Endothelial cell of umbilical vein (primary cell): Measurements from ENCODE around the gene FDX1. TPM values are rescaled to one million over a fixed set of nuclear protein-coding genes. Genes with fewer than 3 reads are reported as not detected.

ENCODE experiments used
- BruUV-seq: library from RNA; stranded (reverse); fragments of 400-500 nt; replicated peaks from 2 replicates; lab custom pipeline; 2021; lab: Mats Ljungman, UMichigan
- CTCF ChIA-PET: fragments of 300-600, 350-600 bp; sonication (Branson Sonifier 250); formaldehyde crosslinking; loops from one replicate; lab custom pipeline; 2021; ENCODE audit warnings: antibody characterized with exemption, inconsistent platforms; lab: Charles Lee
- POLR2A ChIA-PET: fragments of 300-600, 350-600 bp; sonication (Branson Sonifier 250); formaldehyde crosslinking; loops from one replicate; lab custom pipeline; 2021; ENCODE audit warnings: antibody characterized with exemption, inconsistent platforms; lab: Charles Lee
- DNase-seq: peaks from one replicate; pipeline ENCODE4 v3.0.0-alpha.2; 2011; ENCODE audit warnings: low read depth, low spot score
- FAIRE-seq: peaks from 2 replicates; lab custom pipeline; 2011; peaks lifted over from hg19 to GRCh38; lab: Jason Lieb, UNC
- H2AFZ ChIP-seq: 2 replicates; pipeline ENCODE4 v1.6.0; 2012; ENCODE audit warnings: low read depth, low read length, control low read depth, inconsistent platforms
- H3K27ac ChIP-seq: 2 replicates; pipeline ENCODE4 v1.5.1; 2011; ENCODE audit warnings: low read depth, mild to moderate bottlenecking, control low read depth, low read length, moderate library complexity; ENCODE audit not compliant: insufficient read depth
- H3K27me3 ChIP-seq, 2 experiments: 2 replicates each; pipeline versions ENCODE4 v1.6.0 to v1.6.1; 2011; ENCODE audit warnings: low read length in 2 of 2, mixed read lengths in 1 of 2; ENCODE audit not compliant: control insufficient read depth in 2 of 2, insufficient read depth in 2 of 2
- H3K36me3 ChIP-seq, 2 experiments: 2 replicates in 1 of 2; 3 replicates in 1 of 2; pipeline ENCODE4 v1.5.1; 2011; ENCODE audit warnings: low read length in 2 of 2, mild to moderate bottlenecking in 1 of 2, moderate library complexity in 1 of 2; ENCODE audit not compliant: control insufficient read depth in 2 of 2, insufficient read depth in 2 of 2; ENCODE audit errors: extremely low read depth in 1 of 2
- H3K4me1 ChIP-seq: 3 replicates; pipeline ENCODE4 v1.5.1; 2011; ENCODE audit warnings: mild to moderate bottlenecking, low read length; ENCODE audit not compliant: control insufficient read depth, insufficient read depth; ENCODE audit errors: extremely low read depth
- H3K4me2 ChIP-seq: 2 replicates; pipeline ENCODE4 v1.6.1; 2011; ENCODE audit warnings: low read length, control low read depth, mixed read lengths; ENCODE audit not compliant: insufficient read depth
- H3K4me3 ChIP-seq, 3 experiments: fragments of 200-600 bp in 1 of 3; sonication (generic), shearing (Covaris generic) in 1 of 3; replicated peaks in 1 of 3; 2 replicates each; pipeline ENCODE4 v1.5.1; 2011 to 2016; ENCODE audit warnings: control low read depth in 3 of 3, low read length in 3 of 3, mild to moderate bottlenecking in 2 of 3, inconsistent platforms in 1 of 3, low read depth in 1 of 3, moderate library complexity in 1 of 3; ENCODE audit not compliant: insufficient read depth in 1 of 3
- H3K79me2 ChIP-seq: 2 replicates; pipeline ENCODE4 v1.6.0; 2012; ENCODE audit warnings: low read length, inconsistent platforms; ENCODE audit not compliant: control insufficient read depth, insufficient read depth
- H3K9ac ChIP-seq: replicated peaks from 2 replicates; pipeline ENCODE3; 2011; ENCODE audit warnings: low read length, control low read depth; ENCODE audit not compliant: insufficient read depth; ENCODE audit errors: extremely low read depth
- H3K9me1 ChIP-seq: replicated peaks from 3 replicates; pipeline ENCODE4 v1.6.0; 2011; ENCODE audit warnings: mild to moderate bottlenecking, low read length; ENCODE audit not compliant: control insufficient read depth, insufficient read depth; ENCODE audit errors: extremely low read depth
- H3K9me3 ChIP-seq: replicated peaks from 2 replicates; pipeline ENCODE4 v1.5.1; 2012; ENCODE audit warnings: low read length, inconsistent platforms; ENCODE audit not compliant: control insufficient read depth, insufficient read depth
- H4K20me1 ChIP-seq: replicated peaks from 2 replicates; pipeline ENCODE3; 2011; ENCODE audit warnings: mild to moderate bottlenecking, low read length; ENCODE audit not compliant: control insufficient read depth, insufficient read depth; ENCODE audit errors: extremely low read depth
- CTCF ChIP-seq, 2 donors: IDR thresholded peaks; 1 replicate in 1 of 2; 2 replicates in 1 of 2; pipeline ENCODE4 v1.5.1; 2011; ENCODE audit warnings: low read length in 2 of 2, mild to moderate bottlenecking in 2 of 2, moderate library complexity in 2 of 2, control low read depth in 1 of 2, inconsistent platforms in 1 of 2, low read depth in 1 of 2; ENCODE audit not compliant: insufficient read depth in 1 of 2; ENCODE audit errors: extremely low read depth in 1 of 2
- EZH2 ChIP-seq: IDR thresholded peaks from 2 replicates; pipeline ENCODE4 v1.6.1; 2012; ENCODE audit warnings: borderline replicate concordance, low read depth, mild to moderate bottlenecking, moderate library complexity, low read length, inconsistent platforms; ENCODE audit not compliant: severe bottlenecking
- FOS ChIP-seq: IDR thresholded peaks from 2 replicates; pipeline ENCODE4 v1.6.1; 2011; ENCODE audit warnings: mild to moderate bottlenecking, low read length, moderate library complexity, borderline replicate concordance; ENCODE audit not compliant: insufficient read depth
- GATA2 ChIP-seq: IDR thresholded peaks from 2 replicates; pipeline ENCODE4 v1.7.0; 2011; ENCODE audit warnings: low read depth, mild to moderate bottlenecking, moderate library complexity, mixed read lengths, low read length; ENCODE audit not compliant: insufficient read length, insufficient read depth
- JUN ChIP-seq: IDR thresholded peaks from 2 replicates; pipeline ENCODE4 v1.6.1; 2011; ENCODE audit warnings: borderline replicate concordance, low read depth; ENCODE audit not compliant: insufficient read length, insufficient read depth
- MAX ChIP-seq: IDR thresholded peaks from 2 replicates; pipeline ENCODE4 v1.6.1; 2011; ENCODE audit not compliant: insufficient read depth, insufficient read length
- MYC ChIP-seq: IDR thresholded peaks from one replicate; pipeline ENCODE4 v1.6.1; 2011; ENCODE audit warnings: mild to moderate bottlenecking, low read depth, low read length
- POLR2A ChIP-seq: IDR thresholded peaks from 2 replicates; pipeline ENCODE4 v1.6.1; 2012; ENCODE audit warnings: low read depth, mild to moderate bottlenecking, control low read depth, low read length
- POLR2AphosphoS5 ChIP-seq: IDR thresholded peaks from 2 replicates; pipeline ENCODE4 v1.6.1; 2012; ENCODE audit warnings: low read depth, mild to moderate bottlenecking, control low read depth, low read length, moderate library complexity; ENCODE audit not compliant: insufficient read depth
- dilution Hi-C: fragments of 300-500 bp; cut with MboI; formaldehyde crosslinking; loops from one replicate; pipeline ENCODE4 v1.15.0; 2019; ENCODE audit warnings: low sequenced_read_pairs; ENCODE audit not compliant: extremely low pct_ligation_motif_present
- intact Hi-C: fragments of 100-400 bp; cut with micrococcal nuclease; formaldehyde crosslinking; loops from one replicate; pipeline ENCODE4 v1.10.0; 2022
- polyA plus RNA-seq, 4 experiments: library from polyadenylated mRNA; depleted of rRNA in 3 of 4; stranded (reverse) in 3 of 4; unstranded in 1 of 4; fragments of >200 nt; gene quantifications; 2 replicates each; pipeline versions ENCODE4 v1.2.1 to v1.2.3, GENCODE V29; 2011 to 2012; ENCODE audit warnings: missing spikeins in 1 of 4
- total RNA-seq: library from RNA; stranded (reverse); gene quantifications from 2 replicates; pipeline ENCODE4 v1.2.3, GENCODE V29; 2021

Gene FDX1
- total and polyA plus RNA-seq, 2 donors (not counting 3 experiments of a cell fraction or from before 2014, with no cell fraction given) = 4.7 to 11.0 TPM

GRCh38 chr11:110407315-110407714, 22.4 kb upstream of the FDX1 start:
- no peaks in the 10 kb centered on the region for H3K9me3 ChIP-seq
- H4K20me1 ChIP-seq = no peaks in the 10 kb centered on the region
- H2AFZ ChIP-seq = no peak overlapping the region
- TF ChIP-seq JUN = no peak
- TF ChIP-seq FOS = no peak
- TF ChIP-seq POLR2A = no peak
- TF ChIP-seq POLR2AphosphoS5 = no peak
- no peak for TF ChIP-seq GATA2
- TF ChIP-seq EZH2 = no peak
- no peak for TF ChIP-seq MAX
- no peak for TF ChIP-seq MYC
- TF ChIP-seq CTCF (IDR thresholded peaks at IDR 0.05; ENCODE audit: extremely low read depth in 1 of 2, insufficient read depth in 1 of 2, low read depth in 1 of 2, low read length in 2 of 2) = no peak
- POLR2A ChIA-PET = no interaction called here
- BruUV-seq = no TSS peak
- H3K27ac ChIP-seq = no peak overlapping the region
- no peaks in the 10 kb centered on the region for H3K27me3 ChIP-seq
- DNase-seq (no peak), FAIRE-seq (no peak)
- H3K4me1 ChIP-seq = no peaks in the 10 kb centered on the region
- H3K9ac ChIP-seq = no peak overlapping the region
- H3K4me3 ChIP-seq = no peak overlapping the region
- CTCF ChIA-PET = interaction anchor here (0.6 to 1.5 kb wide), 3 partner anchors 10 to 499 kb away, joined by 3 read pairs; no protein-coding TSS in a partner anchor
- no peaks in the 10 kb centered on the region for H3K79me2 ChIP-seq
- no peak overlapping the region for H3K4me2 ChIP-seq
- no peaks in the 10 kb centered on the region for H3K36me3 ChIP-seq
- intact Hi-C loops = no loop called here
- dilution Hi-C loops = no loop called here
- H3K9me1 ChIP-seq = no peaks in the 10 kb centered on the region
